OCI-LY7 (cell line): ENCODE measurements around the gene FADD.

Source experiments
- CTCF ChIP-seq: fragments of 200-600 bp; sonication (generic); conservative IDR thresholded peaks from 2 replicates; pipeline ENCODE4 v1.5.1; 2014; ENCODE audit warnings: mild to moderate bottlenecking, antibody characterized with exemption, low read length, moderate library complexity, mixed read lengths
- EZH2phosphoT487 ChIP-seq: fragments of 200-600 bp; sonication (generic); IDR thresholded peaks from 2 replicates; pipeline ENCODE4 v1.6.1; 2018; ENCODE audit warnings: low read depth, borderline replicate concordance, mild to moderate bottlenecking, mixed run types, antibody characterized with exemption, low read length, moderate library complexity, mixed read lengths

DNA sequence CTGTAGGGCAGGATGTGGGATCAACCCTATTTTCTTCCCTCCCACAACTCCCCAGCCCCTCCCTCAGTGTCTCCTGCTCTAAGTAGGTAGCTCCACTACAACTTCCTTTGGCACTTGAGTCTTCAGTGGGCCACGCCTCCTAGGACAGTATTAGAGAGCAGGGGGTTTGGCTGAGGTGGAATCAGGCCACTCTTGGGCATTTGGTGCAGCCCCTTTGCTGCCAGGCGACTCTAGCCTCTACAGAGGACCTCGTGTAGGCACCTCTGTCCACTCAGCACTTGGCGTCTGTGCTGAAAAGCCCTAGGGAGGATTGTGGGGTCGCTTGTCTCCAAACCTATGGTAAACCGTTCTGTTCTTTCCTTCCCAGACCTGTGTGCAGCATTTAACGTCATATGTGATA is 2.7 kb downstream of the FADD start:
- no peak for TF ChIP-seq CTCF
- TF ChIP-seq EZH2phosphoT487, result no peak
